ENCODE data around the gene DPP3. TPM values are rescaled to one million over a fixed set of nuclear protein-coding genes. Genes with fewer than 3 reads are reported as not detected.
A peak's percentile ranks its signal among the peaks of the same experiment; 100 is the strongest.
"Not testable (repeated sequence)": the region's sequence is repeated elsewhere in the genome, so short reads cannot be mapped to it uniquely, and the experiment has no call there.

The DPP3 gene
- total RNA-seq, 1 experiment from 2014 or later = 135 TPM

- ATAC-seq = peak; percentile 14; the same call in 1 of the 2 replicates
- Histone ChIP-seq H4K20me1 (ENCODE audit: low read length) (no peaks in the 10 kb centered on the region), H3K27ac (ENCODE audit: low read length) (no peak overlapping the region), H3K27me3 (ENCODE audit: low read length) (no peaks in the 10 kb centered on the region), H3K9ac (ENCODE audit: low read length) (no peak overlapping the region), H3K4me2 (ENCODE audit: low read length) (0 out of 2 replicates have a peak overlapping the region, but pooled peaks have one; percentile 13), H2AFZ (ENCODE audit: low read length) (no peak overlapping the region), H3K79me2 (ENCODE audit: low read length) (0 out of 2 replicates have a peak, but pooled peaks cover 4% of the 10 kb centered on the region), H3K4me1 (ENCODE audit: insufficient read depth, low read length) (peaks cover 21% of the 10 kb centered on the region), H3K9me2 (replicated peaks; ENCODE audit: low read length) (no peaks in the 10 kb centered on the region), H3K36me3 (ENCODE audit: low read depth, low read length) (no peaks in the 10 kb centered on the region), H3K4me3 (ENCODE audit: low read length) (no peak overlapping the region), H3F3A (ENCODE audit: low read length, unreplicated experiment) (no peaks in the 10 kb centered on the region), H3K9me3 (ENCODE audit: low read length) (no peaks in the 10 kb centered on the region)
- ChIA-PET POLR2A (ENCODE audit: unreplicated experiment) (no interaction called here), CTCF (no interaction called here)
- intact Hi-C loops (cut with micrococcal nuclease) = no loop called here
- no peak for TF ChIP-seq EZH2phosphoT487 (IDR thresholded peaks at IDR 0.05; ENCODE audit: borderline replicate concordance, low read length)
- TF ChIP-seq EZH2 (IDR thresholded peaks at IDR 0.05; ENCODE audit: low read length, unreplicated experiment) = no peak
- no peak for TF ChIP-seq CTCF (conservative IDR thresholded peaks at IDR 0.05; ENCODE audit: low read depth, low read length)
- no TSS peak for BruUV-seq (replicated peaks)
- peak; percentile 65 for DNase-seq
These were observed 62.1 kb downstream of the DPP3 start for GRCh38 chr11:66542362-66542761.

- no peaks in the 10 kb centered on the region for H3K9me2 ChIP-seq (replicated peaks; ENCODE audit: low read length)
- no peaks in the 10 kb centered on the region for H3K9me3 ChIP-seq (ENCODE audit: low read length)
- H3K36me3 ChIP-seq (ENCODE audit: low read depth, low read length) = no peaks in the 10 kb centered on the region
- no peak overlapping the region for H3K27ac ChIP-seq (ENCODE audit: low read length)
- no peak overlapping the region for H2AFZ ChIP-seq (ENCODE audit: low read length)
- H3K27me3 ChIP-seq (ENCODE audit: low read length) = no peaks in the 10 kb centered on the region
- DNase-seq (no peak), ATAC-seq (no peak)
- no peak overlapping the region for H3K9ac ChIP-seq (ENCODE audit: low read length)
- TF ChIP-seq EZH2phosphoT487 (IDR thresholded peaks at IDR 0.05; ENCODE audit: borderline replicate concordance, low read length) (no peak), EZH2 (IDR thresholded peaks at IDR 0.05; ENCODE audit: low read length, unreplicated experiment) (no peak), CTCF (conservative IDR thresholded peaks at IDR 0.05; ENCODE audit: low read depth, low read length) (no peak)
- no peaks in the 10 kb centered on the region for H3F3A ChIP-seq (ENCODE audit: low read length, unreplicated experiment)
- intact Hi-C loops (cut with micrococcal nuclease) = no loop called here
- peaks cover 21% of the 10 kb centered on the region for H3K4me1 ChIP-seq (ENCODE audit: insufficient read depth, low read length)
- BruUV-seq (replicated peaks) = no TSS peak
- H4K20me1 ChIP-seq (ENCODE audit: low read length) = no peaks in the 10 kb centered on the region
- H3K79me2 ChIP-seq (ENCODE audit: low read length) = 0 out of 2 replicates have a peak, but pooled peaks cover 4% of the 10 kb centered on the region
- POLR2A ChIA-PET (ENCODE audit: unreplicated experiment) = no interaction called here
- CTCF ChIA-PET = no interaction called here
- H3K4me3 ChIP-seq (ENCODE audit: low read length) = no peak overlapping the region
- H3K4me2 ChIP-seq (ENCODE audit: low read length) = no peak overlapping the region
These were observed 63.3 kb downstream of the DPP3 start for GRCh38 chr11:66543263-66544107.

- Histone ChIP-seq H3K4me2 (ENCODE audit: low read length) (peak overlapping the region; percentile 88), H2AFZ (ENCODE audit: low read length) (peak overlapping the region; percentile 96; the same call in 1 of the 2 replicates), H3K4me3 (ENCODE audit: low read length) (peak overlapping the region; percentile 89), H3K4me1 (ENCODE audit: insufficient read depth, low read length) (peaks cover 21% of the 10 kb centered on the region), H3K9ac (ENCODE audit: low read length) (peak overlapping the region; percentile 89)
- DNase-seq; CTCF ChIA-PET; H3K36me3 ChIP-seq (ENCODE audit: low read depth, low read length); intact Hi-C loops (cut with micrococcal nuclease); H3F3A ChIP-seq (ENCODE audit: low read length, unreplicated experiment); H3K9me2 ChIP-seq (replicated peaks; ENCODE audit: low read length); H3K9me3 ChIP-seq (ENCODE audit: low read length); H4K20me1 ChIP-seq (ENCODE audit: low read length); H3K27ac ChIP-seq (ENCODE audit: low read length); H3K27me3 ChIP-seq (ENCODE audit: low read length); H3K79me2 ChIP-seq (ENCODE audit: low read length); ATAC-seq; POLR2A ChIA-PET (ENCODE audit: unreplicated experiment): not testable (repeated sequence)
- BruUV-seq (replicated peaks) = TSS peak; percentile 85
These were observed 64.7 kb downstream of the DPP3 start for GRCh38 chr11:66544952-66545351.

Data from PC-3 (cell line).